ENCODE measurements around the gene SRPK3. TPM values are rescaled to one million over a fixed set of nuclear protein-coding genes. Genes with fewer than 3 reads are reported as not detected.

The SRPK3 gene
- total and polyA plus RNA-seq, 2 donors from 2014 or later = 0.58 to 1.1 TPM

DNA sequence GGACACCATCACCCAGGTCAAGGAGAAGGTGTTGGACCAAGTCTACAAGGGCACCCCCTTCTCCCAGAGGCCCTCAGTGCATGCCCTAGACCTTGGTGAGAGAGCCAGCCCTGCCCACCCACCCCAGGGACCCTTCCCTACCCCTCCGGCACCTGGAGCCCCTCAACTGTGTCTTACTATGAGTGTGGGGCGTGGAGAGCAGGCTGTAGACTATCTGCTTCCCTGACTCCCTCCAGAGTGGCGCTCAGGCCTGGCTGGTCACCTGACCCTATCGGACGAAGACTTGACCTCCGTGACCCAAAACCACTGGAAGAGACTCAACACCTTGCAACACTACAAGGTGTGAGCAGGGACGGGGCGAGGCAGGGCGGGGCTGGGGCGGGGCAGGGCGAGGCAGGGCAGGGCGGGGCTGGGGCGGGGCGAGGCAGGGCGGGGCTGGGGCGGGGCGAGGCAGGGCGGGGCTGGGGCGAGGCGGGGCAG lies 4.7 kb upstream of the SRPK3 start:
- Histone ChIP-seq H3K36me3 (ENCODE audit: control insufficient read depth in 2 of 3, insufficient read depth in 3 of 3, low read length in 3 of 3) (no peaks in the 10 kb centered on the region), H3K27me3 (ENCODE audit: control insufficient read depth, insufficient read depth, low read length) (no peaks in the 10 kb centered on the region), H3K9ac (ENCODE audit: low read length in 3 of 3) (no peak overlapping the region), H3K4me1 (ENCODE audit: control insufficient read depth in 2 of 3, insufficient read depth in 2 of 3, low read depth in 1 of 3, low read length in 3 of 3) (no peaks in the 10 kb centered on the region), H3K9me3 (ENCODE audit: control insufficient read depth in 2 of 3, insufficient read depth in 1 of 3, low read length in 3 of 3) (no peaks in the 10 kb centered on the region), H3K27ac (ENCODE audit: low read depth in 2 of 2, low read length in 2 of 2) (no peak overlapping the region), H3K4me3 (ENCODE audit: low read length in 3 of 3) (no peak overlapping the region)
- FAIRE-seq = no peak
- TF ChIP-seq CTCF (IDR thresholded peaks at IDR 0.05; ENCODE audit: borderline replicate concordance, extremely low read depth, insufficient read depth) = no peak
- DNase-seq = peak in 2 of 5 donors; percentile 32 to 41
- intact Hi-C loops (cut with DNase I) = no loop called here

DNA sequence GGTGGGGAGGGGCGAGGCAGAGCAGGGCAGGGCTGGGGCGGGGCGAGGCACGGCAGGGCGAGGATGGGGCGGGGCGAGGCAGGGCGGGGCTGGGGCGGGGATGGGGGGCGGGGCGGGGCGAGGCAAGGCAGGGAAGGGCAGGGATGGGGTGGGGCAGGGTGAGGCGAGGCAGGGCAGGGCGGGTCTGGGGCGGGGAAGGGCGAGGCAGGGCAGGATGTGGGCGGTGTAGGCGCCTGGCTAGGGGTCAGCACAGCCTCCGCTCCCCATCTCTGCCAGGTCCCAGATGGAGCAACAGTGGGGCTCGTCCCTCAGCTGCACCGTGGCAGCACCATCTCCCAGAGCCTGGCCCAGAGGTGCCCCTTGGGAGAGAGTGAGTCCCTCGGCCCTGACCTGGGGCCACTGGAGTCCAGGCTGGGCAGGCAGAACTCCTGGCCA lies 4.2 kb upstream of the SRPK3 start:
- no peak for TF ChIP-seq CTCF (IDR thresholded peaks at IDR 0.05; ENCODE audit: borderline replicate concordance, extremely low read depth, insufficient read depth)
- H3K4me1 ChIP-seq (ENCODE audit: control insufficient read depth in 2 of 3, insufficient read depth in 2 of 3, low read depth in 1 of 3, low read length in 3 of 3) = no peaks in the 10 kb centered on the region
- no peak overlapping the region for H3K27ac ChIP-seq (ENCODE audit: low read depth in 2 of 2, low read length in 2 of 2)
- H3K4me3 ChIP-seq (ENCODE audit: low read length in 3 of 3) = no peak overlapping the region
- no peaks in the 10 kb centered on the region for H3K9me3 ChIP-seq (ENCODE audit: control insufficient read depth in 2 of 3, insufficient read depth in 1 of 3, low read length in 3 of 3)
- no peaks in the 10 kb centered on the region for H3K36me3 ChIP-seq (ENCODE audit: control insufficient read depth in 2 of 3, insufficient read depth in 3 of 3, low read length in 3 of 3)
- no peak overlapping the region for H3K9ac ChIP-seq (ENCODE audit: low read length in 3 of 3)
- intact Hi-C loops (cut with DNase I) = no loop called here
- DNase-seq = peak in 1 of 5 donors; percentile 49
- no peak for FAIRE-seq
- no peaks in the 10 kb centered on the region for H3K27me3 ChIP-seq (ENCODE audit: control insufficient read depth, insufficient read depth, low read length)

DNA sequence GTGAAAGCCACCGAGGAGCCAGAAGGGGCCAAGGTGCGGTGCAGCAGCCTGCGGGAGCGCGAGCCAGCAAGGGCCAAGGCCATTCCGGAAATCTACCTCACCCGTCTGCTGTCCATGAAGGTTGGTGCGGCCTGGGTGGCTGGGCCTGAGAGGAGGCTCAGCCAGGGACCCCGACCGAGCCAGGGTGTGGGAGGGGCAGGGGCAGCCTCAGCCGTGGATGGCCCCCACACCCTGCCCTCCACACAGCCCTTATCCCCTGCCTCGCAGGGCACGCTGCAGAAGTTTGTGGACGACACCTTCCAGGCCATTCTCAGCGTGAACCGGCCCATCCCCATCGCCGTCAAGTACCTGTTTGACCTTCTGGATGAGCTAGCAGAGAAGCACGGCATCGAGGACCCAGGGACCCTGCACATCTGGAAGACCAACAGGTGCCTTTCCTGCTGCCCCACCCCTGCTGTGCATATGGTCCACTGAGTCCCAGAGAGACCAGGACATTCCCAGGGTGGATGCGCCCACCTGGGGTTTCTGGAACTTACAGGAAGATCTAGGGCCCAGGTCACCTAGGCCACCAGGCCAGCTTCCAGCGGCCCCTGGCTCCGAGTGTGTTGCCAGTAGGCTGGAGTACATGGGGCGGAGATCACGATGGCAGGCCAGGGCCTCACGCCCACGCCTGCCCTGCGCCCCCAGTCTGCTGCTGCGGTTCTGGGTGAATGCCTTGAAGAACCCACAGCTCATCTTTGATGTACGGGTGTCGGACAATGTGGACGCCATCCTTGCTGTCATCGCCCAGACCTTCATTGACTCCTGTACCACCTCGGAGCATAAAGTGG lies 3.4 kb upstream of the SRPK3 start:
- no peaks in the 10 kb centered on the region for H3K27me3 ChIP-seq (ENCODE audit: control insufficient read depth, insufficient read depth, low read length)
- H3K4me3 ChIP-seq (ENCODE audit: low read length in 3 of 3) = no peak overlapping the region
- H3K36me3 ChIP-seq (ENCODE audit: control insufficient read depth in 2 of 3, insufficient read depth in 3 of 3, low read length in 3 of 3) = no peaks in the 10 kb centered on the region
- no peak for FAIRE-seq
- H3K4me1 ChIP-seq (ENCODE audit: control insufficient read depth in 2 of 3, insufficient read depth in 2 of 3, low read depth in 1 of 3, low read length in 3 of 3) = no peaks in the 10 kb centered on the region
- no peak overlapping the region for H3K27ac ChIP-seq (ENCODE audit: low read depth in 2 of 2, low read length in 2 of 2)
- H3K9ac ChIP-seq (ENCODE audit: low read length in 3 of 3) = no peak overlapping the region
- peak in 2 of 5 donors; percentile 33 to 55 for DNase-seq
- no peak for TF ChIP-seq CTCF (IDR thresholded peaks at IDR 0.05; ENCODE audit: borderline replicate concordance, extremely low read depth, insufficient read depth)
- H3K9me3 ChIP-seq (ENCODE audit: control insufficient read depth in 2 of 3, insufficient read depth in 1 of 3, low read length in 3 of 3) = no peaks in the 10 kb centered on the region
- intact Hi-C loops (cut with DNase I) = no loop called here

All from kidney (tissue), 14 donors.